Measurements from ENCODE around the gene IPMK. TPM values are rescaled to one million over a fixed set of nuclear protein-coding genes. Genes with fewer than 3 reads are reported as not detected.

Gene IPMK
- 1 to 10 TPM; 7.4 to 7.8 (median 7.5) TPM for polyA plus RNA-seq (ENCODE audit: insufficient read length in 3 of 3)

DNA sequence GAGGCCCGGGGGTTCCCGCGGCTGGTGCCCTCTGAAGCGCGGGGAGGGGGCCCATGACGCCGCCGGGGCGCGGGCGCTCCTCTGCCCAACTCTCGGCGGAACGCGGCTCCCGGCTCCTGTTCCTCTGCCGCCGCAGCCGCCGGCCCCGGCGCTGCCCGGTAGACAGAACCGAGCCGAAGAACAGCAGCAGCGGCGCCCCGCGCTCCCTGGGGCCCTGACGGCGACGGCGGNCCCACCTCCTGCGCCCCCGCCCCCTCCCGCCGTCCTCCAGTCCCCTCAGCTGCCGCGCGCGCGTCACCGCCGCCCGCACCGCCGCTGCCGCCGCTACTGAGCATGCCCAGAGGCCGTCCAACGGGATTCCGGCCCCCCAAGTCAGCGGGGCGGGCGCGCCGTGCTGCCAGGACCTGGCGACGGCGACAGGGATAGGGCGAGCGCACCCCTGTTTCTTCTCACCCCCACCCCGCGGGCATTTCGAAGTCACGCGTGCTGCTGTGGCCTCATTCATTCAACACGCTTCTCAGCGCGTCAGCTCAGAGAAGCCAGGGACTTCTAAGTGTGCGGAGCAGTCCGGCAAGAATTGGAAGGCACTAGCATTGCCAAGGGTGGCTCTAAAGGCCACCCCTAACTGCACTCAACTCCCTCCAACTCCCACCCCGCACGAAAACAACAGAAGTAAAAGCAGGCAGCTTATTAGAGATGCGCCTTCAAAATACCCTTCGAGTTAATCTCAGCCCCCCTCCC lies at the start of gene IPMK:
Gene IPMK, minus strand, starts transcription at position 182 of the 741 bp plus-strand sequence. CDS start 283 bp downstream, outside the sequence.
- DNase-seq (ENCODE audit: low read depth in 3 of 3, low spot score in 2 of 3), result peak; percentile 47 to 69 (median 65)

- DNase-seq (ENCODE audit: low read depth in 3 of 3, low spot score in 2 of 3), result no peak
These were observed 49.2 kb upstream of the IPMK start for GRCh38 chr10:58316874-58317273.

DNA sequence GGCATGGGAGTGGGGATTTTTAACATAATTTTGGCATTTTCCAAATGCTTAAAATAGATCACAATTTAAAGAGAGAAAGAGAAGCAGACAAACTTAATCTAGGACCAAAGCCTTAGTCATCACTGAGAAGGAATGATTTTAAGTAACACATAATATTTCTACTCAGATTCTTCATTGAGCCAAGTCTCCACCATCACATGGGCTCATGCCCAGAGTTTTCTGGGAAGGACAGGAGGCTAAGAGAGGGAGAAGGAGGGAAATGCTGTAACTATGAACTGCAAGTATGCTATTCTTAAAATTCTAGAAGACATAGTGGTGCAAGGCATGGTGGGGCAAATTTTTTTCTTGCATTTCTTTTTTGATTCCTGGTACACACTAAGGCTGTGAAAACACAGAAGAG lies 43.3 kb upstream of the IPMK start:
- DNase-seq (ENCODE audit: low read depth in 3 of 3, low spot score in 2 of 3), result no peak

- DNase-seq (ENCODE audit: low read depth in 3 of 3, low spot score in 2 of 3), result no peak
These were observed 40.0 kb upstream of the IPMK start for GRCh38 chr10:58307676-58308075.

DNA sequence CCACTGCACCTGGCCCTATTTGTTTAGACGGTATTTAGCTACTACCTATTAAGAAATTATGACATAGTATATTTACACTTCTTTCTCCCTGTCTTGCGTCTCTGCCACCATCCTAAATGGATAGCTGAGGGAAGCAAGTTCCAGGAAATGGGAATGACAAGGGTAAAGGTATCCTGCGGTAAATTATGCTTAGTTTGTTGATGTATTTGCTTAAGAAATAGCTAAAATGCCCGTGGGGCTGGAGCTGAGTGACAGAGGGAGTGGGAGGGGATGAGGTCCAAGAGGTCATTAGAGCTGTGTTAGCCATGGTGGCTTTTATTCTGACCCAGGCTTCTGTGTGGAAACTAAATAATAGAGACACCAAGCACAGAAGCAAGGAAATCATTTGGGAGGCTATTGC lies 38.1 kb upstream of the IPMK start:
- no peak for DNase-seq (ENCODE audit: low read depth in 3 of 3, low spot score in 2 of 3)

GRCh38 chr10:58304099-58304633 lies 36.5 kb upstream of the IPMK start:
- DNase-seq (ENCODE audit: low read depth in 3 of 3, low spot score in 2 of 3), result no peak

GRCh38 chr10:58302254-58302653 lies 34.6 kb upstream of the IPMK start:
- no peak for DNase-seq (ENCODE audit: low read depth in 3 of 3, low spot score in 2 of 3)

DNA sequence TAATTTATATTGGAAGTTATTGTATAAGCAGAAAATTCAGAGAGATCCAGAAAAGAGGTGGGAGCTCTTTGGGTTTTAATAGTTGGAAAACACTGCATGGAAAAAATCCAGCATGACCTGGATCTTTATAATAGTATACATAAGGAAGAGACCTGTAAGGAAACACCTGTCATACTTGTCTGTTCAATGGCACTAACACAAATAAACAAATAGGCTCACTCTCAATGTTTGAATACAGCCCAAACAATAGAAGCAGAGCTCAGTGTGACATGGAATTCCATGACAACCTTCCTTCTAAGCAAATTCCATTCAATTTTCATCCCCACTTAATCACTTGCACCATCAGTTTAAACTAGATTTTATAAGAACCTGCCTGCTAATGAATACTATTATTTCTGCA lies 33.0 kb upstream of the IPMK start:
- DNase-seq (ENCODE audit: low read depth in 3 of 3, low spot score in 2 of 3), result no peak

DNA sequence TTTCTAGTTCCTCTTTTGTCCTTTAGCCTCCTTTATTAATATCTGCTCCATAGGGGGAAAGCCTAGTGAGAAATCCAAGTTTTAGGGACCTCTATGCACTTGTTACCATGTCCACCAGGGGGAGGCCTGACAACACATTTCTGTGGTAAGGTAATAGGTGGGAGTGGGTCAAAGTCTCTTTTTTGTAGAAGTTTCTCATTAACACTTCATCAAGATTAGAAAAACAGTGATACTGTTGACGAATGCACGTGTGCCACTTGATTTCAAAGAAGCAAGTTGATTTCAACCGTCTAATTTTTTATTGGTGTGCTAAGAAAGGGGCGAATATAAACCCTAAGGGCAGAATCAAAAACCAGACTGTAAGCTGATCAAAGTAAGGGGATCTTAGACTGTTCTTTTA lies 31.9 kb upstream of the IPMK start:
- DNase-seq (ENCODE audit: low read depth in 3 of 3, low spot score in 2 of 3), result peak; percentile 14 to 36 (median 15)

DNA sequence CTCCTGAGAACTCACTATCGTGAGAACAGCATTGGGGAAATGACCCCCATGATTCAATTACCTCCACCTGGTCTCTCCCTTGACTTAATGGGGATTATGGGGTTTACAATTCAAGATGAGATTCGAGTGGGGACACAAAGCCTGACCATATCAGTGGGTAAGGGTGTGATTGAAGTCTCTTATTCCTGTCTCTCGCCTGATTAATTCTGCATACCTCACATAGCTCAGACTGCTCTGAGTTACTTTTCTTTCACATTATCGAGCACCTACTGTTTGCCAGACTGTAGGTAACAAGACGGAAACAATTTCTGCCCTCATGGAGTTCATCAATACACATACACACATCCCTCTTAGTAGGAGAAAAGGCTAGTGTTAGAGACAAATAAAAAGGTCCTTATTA lies 26.3 kb upstream of the IPMK start:
- DNase-seq (ENCODE audit: low read depth in 3 of 3, low spot score in 2 of 3), result no peak

- no peak for DNase-seq (ENCODE audit: low read depth in 3 of 3, low spot score in 2 of 3)
These were observed 24.0 kb upstream of the IPMK start for GRCh38 chr10:58291538-58292174.

GRCh38 chr10:58282615-58283014 lies 14.9 kb upstream of the IPMK start:
- no peak for DNase-seq (ENCODE audit: low read depth in 3 of 3, low spot score in 2 of 3)

- DNase-seq (ENCODE audit: low read depth in 3 of 3, low spot score in 2 of 3), result no peak
These were observed 13.5 kb upstream of the IPMK start for GRCh38 chr10:58281092-58281752.

DNA sequence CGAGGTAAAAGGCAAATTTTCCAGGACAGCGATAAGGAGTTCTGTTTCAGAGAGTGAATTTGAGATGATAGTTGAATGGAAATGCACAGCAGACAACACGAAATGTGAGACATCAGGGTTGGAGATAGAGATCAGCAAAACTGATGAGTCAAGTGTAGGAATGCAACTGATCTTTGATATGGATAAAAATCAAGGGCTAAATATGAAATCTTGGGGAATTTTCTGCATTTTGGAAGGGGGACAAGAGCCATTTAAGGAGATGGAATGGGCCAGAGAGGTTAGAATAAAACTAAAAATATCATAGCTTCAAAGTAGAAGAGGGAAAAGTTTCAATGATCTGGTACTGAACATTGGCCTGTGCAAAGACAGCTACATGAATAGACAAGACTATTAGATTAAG lies 12.8 kb upstream of the IPMK start:
- no peak for DNase-seq (ENCODE audit: low read depth in 3 of 3, low spot score in 2 of 3)

GRCh38 chr10:58278962-58279307 lies 11.2 kb upstream of the IPMK start:
- no peak for DNase-seq (ENCODE audit: low read depth in 3 of 3, low spot score in 2 of 3)

DNA sequence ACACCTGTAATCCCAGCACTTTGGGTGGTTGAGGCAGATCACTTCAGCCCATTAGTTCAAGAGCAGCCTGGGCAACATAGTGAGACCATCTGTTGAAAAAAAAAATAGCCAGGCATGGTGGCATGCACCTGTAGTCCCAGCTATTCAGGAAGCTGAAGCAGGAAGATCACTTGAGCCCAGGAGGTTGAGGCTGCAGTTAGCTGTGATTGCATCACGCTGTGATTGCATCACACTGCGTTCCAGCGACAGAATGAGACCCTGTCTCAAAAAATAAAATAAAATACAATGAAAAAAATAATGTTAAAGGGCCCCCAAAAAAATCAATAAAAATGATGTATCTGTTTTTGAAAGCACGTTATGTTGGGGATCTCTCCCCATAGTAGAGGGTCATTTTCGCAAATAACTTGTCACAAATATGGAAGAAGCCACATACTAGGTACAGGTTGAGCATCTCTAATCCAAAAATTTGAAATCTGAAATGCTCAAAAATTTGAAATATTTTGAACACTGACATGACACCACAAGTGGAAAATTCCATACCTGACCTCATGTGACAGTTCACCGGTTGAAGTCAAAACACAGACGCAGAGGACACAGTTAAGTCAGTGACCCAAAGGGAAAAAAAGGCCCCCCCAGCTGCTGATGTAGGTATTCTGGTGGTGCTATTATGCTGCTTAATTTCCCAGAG lies 10.7 kb upstream of the IPMK start:
- no peak for DNase-seq (ENCODE audit: low read depth in 3 of 3, low spot score in 2 of 3)

DNA sequence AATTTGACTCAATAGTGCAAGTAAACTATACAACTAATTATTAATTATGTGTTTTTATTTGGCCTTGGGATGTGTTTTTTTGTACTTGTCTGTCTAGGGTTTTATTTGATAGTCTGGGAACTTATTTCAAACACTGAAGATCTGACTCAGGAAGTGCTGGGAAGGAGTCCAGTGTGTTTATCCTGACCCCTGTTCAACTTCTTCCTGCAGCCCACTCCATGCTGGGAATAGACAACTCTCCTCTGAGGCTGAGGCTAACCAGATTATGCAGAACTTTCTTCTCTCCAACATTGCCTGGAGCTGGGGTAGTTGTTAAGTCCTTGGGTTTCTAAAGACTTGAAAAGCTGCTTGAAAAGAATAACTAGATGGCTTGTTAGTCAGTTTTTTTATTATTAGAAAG lies 8.2 kb upstream of the IPMK start:
- DNase-seq (ENCODE audit: low read depth in 3 of 3, low spot score in 2 of 3), result no peak

DNA sequence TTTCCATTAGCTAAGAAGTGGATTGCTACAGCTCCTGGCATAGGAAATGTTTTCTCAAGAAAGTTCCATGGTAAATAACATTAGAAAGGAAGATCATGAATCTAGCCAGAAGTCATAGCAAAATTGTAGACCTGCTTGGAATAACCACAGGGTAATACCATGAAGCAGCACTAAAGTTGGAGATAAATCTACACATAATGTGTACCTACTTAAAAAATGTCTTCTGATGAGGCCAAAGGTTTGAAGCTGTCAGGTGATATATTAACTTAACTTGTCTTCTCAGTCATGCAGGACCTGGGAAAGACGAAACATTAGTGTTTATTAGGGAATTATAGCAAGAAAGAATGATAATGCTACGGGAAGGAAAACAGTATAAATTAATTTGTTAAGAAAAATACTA lies 7.6 kb upstream of the IPMK start:
- no peak for DNase-seq (ENCODE audit: low read depth in 3 of 3, low spot score in 2 of 3)

DNA sequence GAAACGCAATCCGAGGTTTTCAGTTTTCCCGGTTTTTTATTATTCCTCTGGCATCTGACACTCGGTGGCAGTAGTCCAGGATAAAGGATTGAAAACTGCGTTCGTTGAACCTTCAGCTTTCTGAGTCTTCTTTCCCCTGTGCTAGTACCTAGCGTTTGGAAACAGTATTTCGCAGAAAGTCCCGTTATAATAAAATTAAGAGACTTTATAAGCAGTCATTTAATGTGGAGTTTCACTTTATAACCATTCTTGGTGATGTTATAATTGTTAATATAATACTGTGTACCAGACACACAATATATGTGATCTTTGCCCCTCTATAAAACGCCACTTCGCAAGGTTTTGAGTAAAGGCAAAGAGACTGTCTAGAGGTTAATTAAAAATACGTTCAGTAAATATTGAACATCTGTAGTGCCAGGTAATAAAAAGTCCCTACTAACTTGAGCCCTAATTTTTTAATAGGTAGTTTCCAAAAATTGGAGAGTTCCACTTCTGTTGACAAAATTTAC lies 2.1 kb upstream of the IPMK start:
- no peak for DNase-seq (ENCODE audit: low read depth in 3 of 3, low spot score in 2 of 3)

GRCh38 chr10:58268946-58269781 lies 1.5 kb upstream of the IPMK start, which contains the start of gene CISD1:
Gene CISD1 (plus strand): TSS chr10:58269162. CDS start chr10:58269274, 112 bp downstream.
- DNase-seq (ENCODE audit: low read depth in 3 of 3, low spot score in 2 of 3), result peak; percentile 92 to 98 (median 95)

Data from right renal cortex interstitium (tissue), 3 donors.